NOMO-1 treated with DMSO at 0.1 percent for 48 hours (cell line): ENCODE data around the gene KCTD18.

ENCODE experiments used
- DNase-seq: peaks from one replicate; lab custom pipeline; 2025; ENCODE audit not compliant: unreplicated experiment; lab: John Stamatoyannopoulos, UW

KCTD18 gene

GRCh38 chr2:200455958-200456421, 53.9 kb downstream of the KCTD18 start:
- no peak for DNase-seq

GRCh38 chr2:200454927-200455801, 54.7 kb downstream of the KCTD18 start:
- DNase-seq: no peak

- no peak for DNase-seq
Observed at GRCh38 chr2:200453853-200454534, 55.9 kb downstream of the KCTD18 start.

- no peak for DNase-seq
Observed at GRCh38 chr2:200453142-200453852, 56.6 kb downstream of the KCTD18 start.

GRCh38 chr2:200452377-200452776, 57.5 kb downstream of the KCTD18 start:
- DNase-seq: no peak

- peak; percentile 27 for DNase-seq
Observed at GRCh38 chr2:200451511-200451910, 58.4 kb downstream of the KCTD18 start.

- peak; percentile 77 for DNase-seq
Observed at GRCh38 chr2:200450288-200450687, 59.6 kb downstream of the KCTD18 start.

GRCh38 chr2:200449149-200449548, 60.7 kb downstream of the KCTD18 start:
- no peak for DNase-seq

GRCh38 chr2:200448455-200448854, 61.4 kb downstream of the KCTD18 start:
- DNase-seq: no peak

GRCh38 chr2:200447139-200447855, 62.6 kb downstream of the KCTD18 start:
- DNase-seq: no peak

- no peak for DNase-seq
Observed at GRCh38 chr2:200446612-200447011, 63.3 kb downstream of the KCTD18 start.

- DNase-seq: no peak
Observed at GRCh38 chr2:200445284-200445683, 64.6 kb downstream of the KCTD18 start.

GRCh38 chr2:200444530-200444929, 65.3 kb downstream of the KCTD18 start:
- DNase-seq: no peak

- no peak for DNase-seq
Observed at GRCh38 chr2:200443916-200444315, 66.0 kb downstream of the KCTD18 start.

GRCh38 chr2:200443376-200443775, 66.5 kb downstream of the KCTD18 start:
- peak; percentile 83 for DNase-seq

- peak; percentile 70 for DNase-seq
Observed at GRCh38 chr2:200442471-200442870, 67.4 kb downstream of the KCTD18 start.

- DNase-seq: no peak
Observed at GRCh38 chr2:200439981-200440380, 69.9 kb downstream of the KCTD18 start.
